ENCODE measurements around the gene UNC119.

GRCh38 chr17:28597606-28598383 lies 45.4 kb upstream of the UNC119 start:
- TF ChIP-seq, protein P1, sequence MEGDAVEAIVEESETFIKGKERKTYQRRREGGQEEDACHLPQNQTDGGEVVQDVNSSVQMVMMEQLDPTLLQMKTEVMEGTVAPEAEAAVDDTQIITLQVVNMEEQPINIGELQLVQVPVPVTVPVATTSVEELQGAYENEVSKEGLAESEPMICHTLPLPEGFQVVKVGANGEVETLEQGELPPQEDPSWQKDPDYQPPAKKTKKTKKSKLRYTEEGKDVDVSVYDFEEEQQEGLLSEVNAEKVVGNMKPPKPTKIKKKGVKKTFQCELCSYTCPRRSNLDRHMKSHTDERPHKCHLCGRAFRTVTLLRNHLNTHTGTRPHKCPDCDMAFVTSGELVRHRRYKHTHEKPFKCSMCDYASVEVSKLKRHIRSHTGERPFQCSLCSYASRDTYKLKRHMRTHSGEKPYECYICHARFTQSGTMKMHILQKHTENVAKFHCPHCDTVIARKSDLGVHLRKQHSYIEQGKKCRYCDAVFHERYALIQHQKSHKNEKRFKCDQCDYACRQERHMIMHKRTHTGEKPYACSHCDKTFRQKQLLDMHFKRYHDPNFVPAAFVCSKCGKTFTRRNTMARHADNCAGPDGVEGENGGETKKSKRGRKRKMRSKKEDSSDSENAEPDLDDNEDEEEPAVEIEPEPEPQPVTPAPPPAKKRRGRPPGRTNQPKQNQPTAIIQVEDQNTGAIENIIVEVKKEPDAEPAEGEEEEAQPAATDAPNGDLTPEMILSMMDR (IDR thresholded peaks at IDR 0.05): no peak
- TF ChIP-seq POLR2A (IDR thresholded peaks at IDR 0.05) (no peak), EP300 (IDR thresholded peaks at IDR 0.05) (no peak), POLR2AphosphoS5 (IDR thresholded peaks at IDR 0.05) (no peak)
